NT2/D1 (cell line): ENCODE results near the gene CCDC149.

Source experiments
- SUZ12 ChIP-seq: IDR thresholded peaks from 2 replicates; pipeline ENCODE4 v1.6.1; 2011; ENCODE audit not compliant: insufficient read length, insufficient read depth; ENCODE audit errors: extremely low read depth
- YY1 ChIP-seq: IDR thresholded peaks from 2 replicates; pipeline ENCODE4 v1.6.1; 2011; ENCODE audit not compliant: insufficient read length, insufficient read depth
- ZNF274 ChIP-seq: IDR thresholded peaks from 2 replicates; pipeline ENCODE4 v1.6.1; 2011; ENCODE audit warnings: mild to moderate bottlenecking, low read depth, low read length

DNA sequence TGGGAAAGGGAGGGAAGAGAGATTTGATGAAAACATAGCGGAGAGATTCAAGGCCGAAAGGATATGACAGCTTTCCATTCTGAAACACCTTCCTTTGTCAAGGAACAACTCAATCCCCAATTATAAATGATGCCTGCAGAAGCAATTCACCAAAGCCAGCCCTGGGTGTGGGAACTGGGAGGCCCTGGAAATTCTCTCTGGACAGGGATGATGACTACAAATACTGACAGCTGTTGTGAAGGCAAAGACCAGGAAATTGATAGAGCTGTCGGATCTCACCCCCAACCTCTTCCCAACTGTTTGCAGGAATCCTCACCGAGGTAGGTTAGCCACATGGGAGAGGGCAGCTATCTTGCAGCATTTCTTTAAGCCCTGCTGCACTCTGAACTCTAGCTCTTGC is 54.3 kb downstream of the CCDC149 start:
- TF ChIP-seq YY1 (no peak), ZNF274 (no peak), SUZ12 (no peak)
